GM18951 (cell line): ENCODE results near the gene MRPL44.

Experiments used
- POLR2A ChIP-seq: IDR thresholded peaks from 4 replicates; pipeline ENCODE4 v1.6.1; 2011; ENCODE audit warnings: mild to moderate bottlenecking; ENCODE audit not compliant: insufficient read length, insufficient read depth; ENCODE audit errors: extremely low read depth
- in situ Hi-C: fragments of 300-500 bp; cut with MboI; formaldehyde crosslinking; loops from one replicate; pipeline ENCODE4 v1.12.0; 2022; ENCODE audit warnings: low sequenced_read_pairs, mixed read lengths, inconsistent platforms; ENCODE audit not compliant: unreplicated experiment

The MRPL44 gene

GRCh38 chr2:224011837-224012236 is 54.6 kb downstream of the MRPL44 start:
- in situ Hi-C loops: no loop called here
- no peak for TF ChIP-seq POLR2A

DNA sequence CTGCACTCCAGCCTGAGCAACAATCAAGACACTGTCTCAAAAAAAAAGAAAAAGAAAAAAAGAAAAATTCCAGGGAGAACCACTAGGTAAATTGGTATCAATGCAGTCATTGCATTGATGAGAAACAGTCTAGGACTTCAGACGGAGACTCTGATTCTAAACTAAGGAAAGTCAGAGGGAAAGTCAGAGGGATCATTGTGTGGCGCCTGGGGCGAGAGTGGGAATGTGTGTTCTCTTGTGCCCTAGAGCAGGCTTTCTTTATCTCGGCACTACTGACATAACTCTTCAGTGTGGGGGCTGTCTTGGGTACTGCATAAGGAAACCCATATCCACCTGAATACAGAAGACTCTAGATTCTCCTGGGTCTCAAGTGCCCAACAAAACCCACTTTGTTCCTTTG is 57.1 kb downstream of the MRPL44 start:
- in situ Hi-C loops: no loop called here

DNA sequence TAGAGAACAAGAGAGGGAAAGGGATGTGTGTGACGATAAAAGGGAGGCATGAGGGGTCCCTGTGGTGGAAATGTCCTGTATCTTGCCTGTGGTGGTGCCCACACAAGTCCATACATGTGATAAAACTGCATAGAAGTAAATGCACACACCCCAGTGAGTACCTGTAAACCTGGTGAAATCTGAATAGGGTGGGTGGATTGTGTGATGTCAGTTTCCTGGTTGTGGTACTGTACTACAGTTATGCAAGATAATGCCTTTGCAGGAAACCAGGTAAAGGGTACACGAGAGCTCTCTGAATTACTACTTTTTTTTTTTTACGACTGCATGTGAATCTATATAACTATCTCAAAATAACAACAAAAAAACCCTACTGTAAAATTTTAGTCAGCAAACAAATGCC is 59.7 kb downstream of the MRPL44 start:
- TF ChIP-seq POLR2A: no peak
- in situ Hi-C loops: no loop called here

More for the DNA sequence above, 57.1 kb downstream of the MRPL44 start:
- no peak for TF ChIP-seq POLR2A
